ENCODE measurements around the gene ZNF619.

GRCh38 chr3:40456279-40456939, 20.5 kb upstream of the ZNF619 start:
- TF ChIP-seq CTCF (IDR thresholded peaks at IDR 0.05; ENCODE audit: low read depth, low read length, poor library complexity, severe bottlenecking) = no peak
- no peak for TF ChIP-seq EZH2phosphoT487 (IDR thresholded peaks at IDR 0.05; ENCODE audit: borderline replicate concordance, low read length)

All from DOHH2 (cell line).